22Rv1 (cell line): ENCODE results near the gene PDX1.

Experiments
- CTCF ChIP-seq: fragments of 450-650 bp; IDR thresholded peaks from 2 replicates; pipeline ENCODE4 v1.5.1; 2017; ENCODE audit warnings: mild to moderate bottlenecking
- ZFX ChIP-seq: fragments of 450-650 bp; IDR thresholded peaks from 2 replicates; pipeline ENCODE4 v1.6.1; 2017; ENCODE audit warnings: antibody characterized with exemption, borderline replicate concordance

GRCh38 chr13:27967736-27968315 lies 48.0 kb downstream of the PDX1 start:
- TF ChIP-seq CTCF (no peak), ZFX (no peak)
